Measurements from ENCODE around the gene CEP170.

Gene CEP170

DNA sequence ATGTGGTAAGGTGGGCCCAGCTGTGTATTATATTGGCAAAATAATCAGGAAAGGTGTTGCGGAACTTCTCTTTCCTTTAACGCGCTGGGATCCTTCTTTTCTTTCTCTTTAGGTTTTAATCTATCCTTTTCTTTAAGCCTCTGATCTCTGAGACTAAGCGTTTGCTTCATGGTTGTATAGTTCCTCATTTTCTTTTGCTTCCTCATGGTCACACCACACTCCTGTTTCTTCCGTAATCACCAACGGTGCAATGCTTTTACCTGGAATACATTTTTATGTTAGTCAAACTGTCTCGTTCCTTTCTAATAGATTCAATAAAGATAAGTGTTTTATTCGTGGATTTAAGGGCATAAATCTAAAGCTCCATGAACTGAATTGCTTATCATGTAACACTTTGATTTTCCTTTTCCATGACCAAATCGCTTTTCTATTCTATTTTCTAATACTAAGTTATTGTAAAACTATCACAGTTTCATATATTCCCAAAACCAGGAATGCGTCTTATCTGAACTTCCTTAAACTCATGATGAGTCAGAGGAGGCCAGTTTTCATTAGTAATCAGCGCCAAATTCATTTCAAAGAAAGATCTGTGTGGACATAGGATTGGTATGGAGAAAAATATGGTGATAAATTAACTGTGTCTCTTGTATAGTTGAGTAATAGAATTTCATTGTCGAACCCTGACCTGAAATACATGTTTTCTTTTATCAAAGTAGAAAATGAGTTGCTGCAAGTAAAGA lies 13.0 kb upstream of the CEP170 start:
- DNase-seq (ENCODE audit: low spot score) (peak; percentile 78), FAIRE-seq (peak; percentile 95)

GRCh38 chr1:243267471-243267880 lies 12.4 kb upstream of the CEP170 start:
- DNase-seq (ENCODE audit: low spot score) (no peak), FAIRE-seq (no peak)

- no peak for DNase-seq (ENCODE audit: low spot score)
- FAIRE-seq = no peak
These were observed 11.2 kb upstream of the CEP170 start for GRCh38 chr1:243266231-243266630.

DNA sequence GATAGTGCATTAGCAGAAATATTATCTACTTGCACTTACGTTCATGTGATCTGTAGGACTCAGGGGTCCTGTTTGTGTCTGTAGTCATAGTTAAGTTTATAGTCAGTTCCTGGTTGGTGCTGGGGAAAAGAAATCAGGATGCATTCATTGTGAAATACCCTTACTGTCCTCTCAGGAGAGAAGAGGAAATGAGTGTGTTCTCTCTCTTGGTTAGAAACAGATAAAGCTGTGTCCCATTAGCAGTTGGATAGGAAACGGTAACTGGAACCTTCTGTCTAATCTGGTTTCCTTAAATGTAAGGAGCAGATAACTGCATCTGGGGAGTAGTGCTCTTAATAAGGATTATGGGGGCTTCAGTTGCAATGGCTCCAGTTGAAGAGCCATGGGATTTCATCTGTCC lies 9.6 kb upstream of the CEP170 start:
- peak; percentile 44 for DNase-seq (ENCODE audit: low spot score)
- FAIRE-seq = no peak

GRCh38 chr1:243261390-243261789 lies 6.3 kb upstream of the CEP170 start:
- FAIRE-seq (no peak), DNase-seq (ENCODE audit: low spot score) (no peak)

- no peak for FAIRE-seq
- no peak for DNase-seq (ENCODE audit: low spot score)
These were observed 5.3 kb upstream of the CEP170 start for GRCh38 chr1:243260221-243260880.

DNA sequence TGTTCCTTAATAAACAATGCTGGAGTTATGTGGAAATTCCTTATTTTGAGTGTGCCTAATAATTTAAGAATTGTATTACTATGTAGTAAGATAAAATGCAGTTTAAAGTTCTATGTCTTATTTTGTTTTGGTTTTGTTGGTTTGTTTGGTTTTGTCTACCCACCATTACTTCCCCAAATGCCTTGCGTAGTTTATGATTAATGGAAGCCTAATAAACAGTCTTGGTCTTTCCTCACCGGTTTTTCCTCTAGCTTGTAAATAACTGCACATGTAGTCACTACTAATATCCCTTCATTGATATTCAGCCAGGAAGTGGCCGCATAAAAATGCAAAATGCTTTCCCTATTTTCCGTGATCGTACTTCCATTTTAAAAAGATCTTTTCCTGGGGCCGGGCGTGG lies 3.6 kb upstream of the CEP170 start:
- no peak for DNase-seq (ENCODE audit: low spot score)
- no peak for FAIRE-seq

DNA sequence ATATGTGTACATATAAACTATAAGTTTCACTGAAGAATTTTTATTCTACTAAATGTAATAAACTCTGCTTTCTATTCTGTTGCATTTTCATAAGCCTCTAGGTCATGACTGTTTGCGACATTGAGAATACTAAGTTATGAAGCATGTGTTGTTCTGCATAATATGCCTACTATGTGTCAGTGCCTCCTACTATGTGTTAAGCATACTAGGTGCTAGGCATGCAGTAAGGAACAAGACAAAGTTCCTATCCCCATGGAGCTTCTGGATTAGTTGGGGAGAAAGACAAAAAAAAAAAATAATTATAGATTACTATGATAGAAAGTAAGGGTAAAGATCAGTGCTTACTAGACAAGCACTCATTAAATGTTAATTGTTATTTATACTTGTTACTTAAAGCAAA lies 2.1 kb upstream of the CEP170 start:
- FAIRE-seq = no peak

GRCh38 chr1:243256590-243256989 lies 1.5 kb upstream of the CEP170 start:
- FAIRE-seq = no peak
- no peak for DNase-seq (ENCODE audit: low spot score)

More for the DNA sequence above, 2.1 kb upstream of the CEP170 start:
- DNase-seq (ENCODE audit: low spot score) = no peak

- peak; percentile 94 for FAIRE-seq
- DNase-seq (ENCODE audit: low spot score) = peak; percentile 99
These were observed 871 bp upstream of the CEP170 start, which contains the start of gene SDCCAG8 for GRCh38 chr1:243255791-243256512. TSS of gene SDCCAG8 (plus strand) at chr1:243256041. CDS start at chr1:243256174, 133 bp downstream.

- DNase-seq (ENCODE audit: low spot score) = peak; percentile 60
- no peak for FAIRE-seq
These were observed 701 bp downstream of the CEP170 start for GRCh38 chr1:243254233-243254926.

DNA sequence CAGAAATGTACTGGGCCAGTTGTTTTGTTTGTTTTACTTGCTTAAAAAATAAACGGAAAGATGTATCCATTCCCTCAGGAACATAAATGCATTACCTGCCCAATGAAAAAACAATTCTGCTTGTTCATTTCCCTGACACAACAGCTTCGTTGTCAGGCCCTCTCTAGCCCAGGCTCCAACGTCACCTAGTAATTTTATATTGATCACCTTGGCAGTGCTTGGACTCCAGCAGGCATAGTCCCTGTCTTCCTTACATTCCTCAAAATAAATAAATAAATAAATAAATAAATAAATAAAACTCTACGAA lies 1.2 kb downstream of the CEP170 start:
- no peak for FAIRE-seq
- no peak for DNase-seq (ENCODE audit: low spot score)

- DNase-seq (ENCODE audit: low spot score) (peak; percentile 37), FAIRE-seq (no peak)
These were observed 1.7 kb downstream of the CEP170 start for GRCh38 chr1:243253211-243253925.

DNA sequence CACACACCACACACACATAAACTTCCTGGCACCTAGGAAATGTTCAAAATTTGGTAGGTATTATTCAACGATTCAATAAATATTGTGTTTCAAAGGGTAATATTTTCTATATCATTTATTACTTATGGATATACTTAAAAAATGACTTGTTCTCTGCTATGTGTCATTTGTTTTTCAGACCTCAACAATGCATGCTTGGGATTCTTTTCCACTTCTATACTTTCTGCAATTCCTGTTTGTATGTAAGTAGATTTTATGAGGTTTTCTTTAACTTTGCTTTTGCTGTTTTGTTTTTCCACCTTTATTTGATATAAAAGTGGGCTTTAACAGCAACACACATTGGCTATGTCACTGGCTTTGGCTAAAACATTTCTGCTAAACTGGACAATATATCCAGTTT lies 3.5 kb downstream of the CEP170 start:
- FAIRE-seq (peak; percentile 12), DNase-seq (ENCODE audit: low spot score) (no peak)

DNA sequence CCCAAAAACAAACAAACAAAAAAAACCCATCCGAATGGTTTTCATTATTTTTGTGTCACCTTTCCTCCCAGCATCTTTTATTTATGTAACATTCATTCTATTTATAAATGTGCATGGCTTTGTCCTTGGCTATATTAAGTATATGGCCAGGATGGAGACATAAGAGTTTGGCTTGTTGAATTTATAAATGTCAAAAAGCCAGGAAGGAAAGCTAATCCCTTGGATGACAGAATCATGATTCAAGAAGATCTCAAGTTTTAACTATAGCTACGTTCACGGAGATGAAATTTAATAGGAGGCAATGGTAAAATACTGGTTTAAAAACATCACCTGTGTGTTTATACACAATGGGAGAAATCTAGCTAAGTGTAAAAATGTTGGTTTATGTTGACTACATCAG lies 5.0 kb downstream of the CEP170 start:
- FAIRE-seq (no peak), DNase-seq (ENCODE audit: low spot score) (no peak)

GRCh38 chr1:243249214-243249613 lies 5.9 kb downstream of the CEP170 start:
- no peak for FAIRE-seq

DNA sequence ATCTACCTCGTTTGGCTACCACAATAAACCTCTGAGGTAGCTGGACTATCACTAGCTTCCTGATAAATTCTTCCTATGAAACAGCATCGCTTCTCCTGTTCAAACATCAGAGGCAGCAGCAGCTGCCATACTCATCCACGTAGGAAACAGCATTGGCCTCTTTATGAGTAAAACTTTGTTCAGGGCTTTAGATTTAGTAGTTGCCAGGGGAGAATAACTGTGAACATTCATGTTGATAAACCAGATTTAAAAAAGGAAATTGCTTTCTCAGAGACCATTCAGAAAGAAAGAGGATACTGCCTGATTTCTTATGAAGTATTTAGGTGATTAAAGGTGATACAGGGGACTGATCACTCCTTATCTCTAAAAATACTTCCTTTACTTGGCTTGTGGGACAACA lies 7.2 kb downstream of the CEP170 start:
- DNase-seq (ENCODE audit: low spot score) = no peak
- FAIRE-seq = no peak

More at GRCh38 chr1:243249214-243249613, 5.9 kb downstream of the CEP170 start:
- no peak for DNase-seq (ENCODE audit: low spot score)

- DNase-seq (ENCODE audit: low spot score) (no peak), FAIRE-seq (peak; percentile 58)
These were observed 8.2 kb downstream of the CEP170 start for GRCh38 chr1:243246916-243247315.

DNA sequence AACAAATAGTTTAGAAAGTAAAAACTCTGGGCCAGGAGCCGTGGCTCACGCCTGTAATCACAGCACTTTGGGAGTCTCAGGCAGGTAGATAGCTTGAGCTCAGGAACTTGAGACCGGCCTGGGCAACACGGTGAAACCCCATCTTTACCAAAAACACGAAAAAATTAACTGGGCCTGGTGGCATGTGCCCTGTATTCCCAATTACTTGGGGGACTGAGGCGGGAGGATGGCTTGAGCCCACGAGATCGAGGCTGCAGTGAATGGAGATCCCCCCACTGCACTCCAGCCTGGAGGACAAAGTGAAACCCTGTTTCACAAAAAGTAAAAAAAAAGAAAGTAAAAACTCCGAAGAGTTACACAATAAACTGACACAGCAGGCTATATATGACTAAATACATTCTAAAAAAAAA lies 10.6 kb downstream of the CEP170 start:
- DNase-seq (ENCODE audit: low spot score) (no peak), FAIRE-seq (no peak)

DNA sequence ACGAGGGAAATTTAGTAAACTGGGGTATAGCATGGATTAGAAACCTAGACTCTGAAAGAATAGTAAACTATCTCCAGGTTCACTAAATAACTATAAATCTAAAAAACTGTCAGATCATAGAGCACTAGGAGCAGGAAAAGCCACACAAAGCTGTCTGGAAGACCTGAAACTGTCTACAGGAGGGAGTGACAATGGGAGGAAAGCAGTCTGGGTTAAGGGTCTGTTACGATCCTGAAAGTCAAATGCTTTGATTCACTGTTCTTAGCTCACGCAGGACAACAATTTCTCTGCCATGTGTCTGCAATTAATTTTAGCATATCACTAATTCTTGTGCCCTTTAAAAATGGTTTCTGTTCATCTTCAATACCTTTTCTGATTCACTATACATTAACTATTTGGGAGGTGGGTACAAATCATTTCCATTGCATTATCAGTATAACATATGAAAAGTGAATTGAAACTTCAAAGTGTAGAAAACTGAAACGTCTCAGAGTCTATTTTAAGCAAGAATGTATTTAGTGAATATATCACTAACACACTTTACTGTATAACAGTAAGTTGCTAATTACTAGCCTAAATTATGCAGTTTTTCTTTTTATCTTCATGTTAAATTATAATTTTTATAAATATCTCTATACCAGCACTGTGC lies 18.4 kb downstream of the CEP170 start:
- FAIRE-seq = no peak
- DNase-seq (ENCODE audit: low spot score) = no peak

All from RCC 7860 (cell line).